ENCODE results near the gene UMAD1.

DNA sequence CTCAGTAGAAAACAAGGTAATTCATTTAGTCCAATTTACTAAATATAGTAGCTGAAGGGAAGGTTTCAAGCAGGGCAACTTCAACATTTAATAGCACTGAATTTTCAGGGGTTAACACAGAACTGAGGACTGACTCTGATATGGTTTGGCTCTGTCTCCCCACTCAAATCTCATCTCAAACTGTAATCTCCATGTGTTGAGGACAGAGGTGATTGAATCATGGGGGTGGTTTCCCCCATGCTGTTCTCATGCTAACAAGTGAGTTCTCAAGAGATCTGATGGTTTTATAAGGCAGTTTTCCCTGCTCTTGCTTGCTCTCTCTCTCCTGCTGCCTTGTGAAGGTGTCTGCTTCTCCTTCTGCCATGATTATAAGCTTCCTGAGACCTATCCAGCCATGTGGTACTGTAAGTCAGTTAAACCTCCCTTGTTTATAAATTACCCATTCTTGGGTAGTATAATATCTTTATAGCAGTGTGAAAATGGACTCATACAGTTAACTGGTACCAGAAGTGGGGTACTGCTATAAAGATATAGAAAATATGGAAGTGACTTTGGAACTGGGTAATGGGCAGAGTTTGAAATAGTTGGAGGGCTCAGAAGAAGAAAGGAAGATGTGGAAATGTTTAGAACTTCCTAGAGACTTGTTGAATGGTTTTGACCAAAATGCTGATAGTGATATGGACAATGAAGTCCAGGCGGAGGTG is 9.8 kb upstream of the UMAD1 start:
- TF ChIP-seq POLR2AphosphoS5 (IDR thresholded peaks at IDR 0.05; ENCODE audit: low read depth, low read length): no peak
- no peak for TF ChIP-seq TAF1 (IDR thresholded peaks at IDR 0.05; ENCODE audit: borderline replicate concordance, low read depth, low read length)
